IMR-90 (cell line): Measurements from ENCODE around the gene C9orf50. TPM values are rescaled to one million over a fixed set of nuclear protein-coding genes. Genes with fewer than 3 reads are reported as not detected.

Source experiments
- ATAC-seq: fragments of 200-7000 bp; cut with Tn5 transposase; 2 replicates; pipeline ENCODE4 v1.9.1; 2020; ENCODE audit warnings: low read depth, mild to moderate bottlenecking, moderate library complexity
- BruUV-seq: library from RNA; stranded (reverse); fragments of 400-500 nt; replicated peaks from 2 replicates; lab custom pipeline; 2021; lab: Mats Ljungman, UMichigan
- CTCF ChIA-PET: fragments of 300-600 bp; formaldehyde crosslinking; extraction: SDS; loops from one replicate; lab custom pipeline; 2021; ENCODE audit warnings: antibody characterized with exemption; lab: Yijun Ruan, JAX
- POLR2A ChIA-PET: fragments of 300-600 bp; sonication (Branson Sonifier 250); formaldehyde crosslinking; loops from one replicate; lab custom pipeline; 2022; ENCODE audit warnings: antibody characterized with exemption; ENCODE audit not compliant: unreplicated experiment; lab: Charles Lee
- DNase-seq: peaks from one replicate; pipeline ENCODE4 v3.0.0; 2013
- H2AFZ ChIP-seq: replicated peaks from 2 replicates; pipeline ENCODE3; 2013; ENCODE audit warnings: low read length, mild to moderate bottlenecking; ENCODE audit not compliant: poor library complexity
- H2AK5ac ChIP-seq: 2 replicates; pipeline ENCODE4 v1.6.1; 2013; ENCODE audit warnings: low read depth, low read length, inconsistent platforms
- H2AK9ac ChIP-seq: replicated peaks from 2 replicates; pipeline ENCODE3; 2013; ENCODE audit warnings: mild to moderate bottlenecking, low read depth, low read length, moderate library complexity; ENCODE audit not compliant: poor library complexity
- H2BK120ac ChIP-seq: 2 replicates; pipeline ENCODE4 v1.6.1; 2013; ENCODE audit warnings: low read depth, low read length, inconsistent platforms
- H2BK15ac ChIP-seq: 3 replicates; pipeline ENCODE4 v1.6.1; 2013; ENCODE audit warnings: low read depth, low read length, inconsistent platforms
- H2BK20ac ChIP-seq: 2 replicates; pipeline ENCODE4 v1.6.1; 2013; ENCODE audit warnings: low read depth, mild to moderate bottlenecking, inconsistent platforms, low read length, moderate library complexity
- H2BK5ac ChIP-seq: 2 replicates; pipeline ENCODE4 v1.6.1; 2013; ENCODE audit warnings: mild to moderate bottlenecking, low read depth, low read length, inconsistent platforms; ENCODE audit not compliant: poor library complexity, severe bottlenecking
- H3K14ac ChIP-seq: replicated peaks from 2 replicates; pipeline ENCODE4 v1.6.1; 2013; ENCODE audit warnings: low read depth, low read length, inconsistent platforms
- H3K18ac ChIP-seq: 2 replicates; pipeline ENCODE4 v1.6.1; 2013; ENCODE audit warnings: low read depth, low read length, control low read depth
- H3K23ac ChIP-seq: 2 replicates; pipeline ENCODE4 v1.6.1; 2013; ENCODE audit warnings: low read depth, low read length, inconsistent platforms
- H3K27ac ChIP-seq: 2 replicates; pipeline ENCODE4 v1.5.1; 2013; ENCODE audit warnings: mild to moderate bottlenecking, control low read depth, low read length; ENCODE audit not compliant: insufficient read depth
- H3K27me3 ChIP-seq: 2 replicates; pipeline ENCODE4 v1.6.1; 2013; ENCODE audit warnings: low read length; ENCODE audit not compliant: control insufficient read depth, insufficient read depth
- H3K36me3 ChIP-seq: 2 replicates; pipeline ENCODE4 v1.6.1; 2013; ENCODE audit warnings: low read length, mixed read lengths; ENCODE audit not compliant: control insufficient read depth, insufficient read depth
- H3K4ac ChIP-seq: 2 replicates; pipeline ENCODE4 v1.6.1; 2013; ENCODE audit warnings: low read depth, low read length, inconsistent platforms
- H3K4me1 ChIP-seq: 2 replicates; pipeline ENCODE4 v1.6.1; 2013; ENCODE audit warnings: low read length, mixed read lengths; ENCODE audit not compliant: control insufficient read depth, insufficient read depth
- H3K4me2 ChIP-seq: 2 replicates; pipeline ENCODE4 v1.6.1; 2013; ENCODE audit warnings: low read depth, mild to moderate bottlenecking, control low read depth, low read length, moderate library complexity
- H3K4me3 ChIP-seq: 2 replicates; pipeline ENCODE4 v1.5.1; 2013; ENCODE audit warnings: low read depth, mild to moderate bottlenecking, control low read depth, low read length, moderate library complexity; ENCODE audit not compliant: insufficient read depth
- H3K56ac ChIP-seq: 2 replicates; pipeline ENCODE4 v1.6.1; 2013; ENCODE audit warnings: low read length, inconsistent platforms; ENCODE audit not compliant: insufficient read depth; ENCODE audit errors: extremely low read depth
- H3K79me1 ChIP-seq, 2 experiments: 2 replicates each; pipeline ENCODE4 v1.6.1; 2013; ENCODE audit warnings: low read length in 2 of 2, inconsistent platforms in 1 of 2, low read depth in 1 of 2
- H3K9ac ChIP-seq: 2 replicates; pipeline ENCODE4 v1.6.1; 2013; ENCODE audit warnings: low read depth, low read length, control low read depth
- H3K9me1 ChIP-seq: 2 replicates; pipeline ENCODE4 v1.6.1; 2013; ENCODE audit warnings: low read length, inconsistent platforms; ENCODE audit not compliant: insufficient read depth
- H3K9me3 ChIP-seq: 2 replicates; pipeline ENCODE4 v1.6.1; 2013; ENCODE audit warnings: low read length; ENCODE audit not compliant: control insufficient read depth, insufficient read depth
- H4K20me1 ChIP-seq: 2 replicates; pipeline ENCODE4 v1.6.1; 2013; ENCODE audit warnings: low read length, inconsistent platforms; ENCODE audit not compliant: insufficient read depth
- H4K5ac ChIP-seq: 2 replicates; pipeline ENCODE4 v1.6.1; 2013; ENCODE audit warnings: mild to moderate bottlenecking, low read depth, low read length, control low read depth
- H4K8ac ChIP-seq, 2 experiments: 2 replicates each; pipeline ENCODE4 v1.6.1; 2013; ENCODE audit warnings: low read depth in 2 of 2, low read length in 2 of 2, control low read depth in 1 of 2, inconsistent platforms in 1 of 2
- H4K91ac ChIP-seq: 2 replicates; pipeline ENCODE4 v1.6.1; 2013; ENCODE audit warnings: low read depth, low read length, inconsistent platforms; ENCODE audit not compliant: insufficient read depth
- FOS ChIP-seq: fragments of 150-350 bp; IDR thresholded peaks from 2 replicates; pipeline ENCODE4 v1.6.1; 2016; ENCODE audit warnings: low read depth, low read length
- POLR2A ChIP-seq: IDR thresholded peaks from 2 replicates; pipeline ENCODE4 v1.6.1; 2012; ENCODE audit warnings: mild to moderate bottlenecking, low read depth, low read length
- RAD21 ChIP-seq: IDR thresholded peaks from 2 replicates; pipeline ENCODE4 v1.6.1; 2012; ENCODE audit warnings: low read length, improper control_type of control experiment
- WGBS, 2 experiments: methylation state at CpG; one replicate each; pipeline versions ENCODE4 v1.1.5 to v1.1.7; 2013; ENCODE audit warnings: missing lambda C conversion rate in 2 of 2; ENCODE audit not compliant: insufficient read length in 1 of 2; ENCODE audit errors: extremely low coverage in 2 of 2; 5-methylcytosine and 5-hydroxymethylcytosine counted together
- dilution Hi-C: fragments of 300-500 bp; cut with HindIII; formaldehyde crosslinking; loops from one replicate; pipeline ENCODE4 v1.14.3; 2018; ENCODE audit warnings: low sequenced_read_pairs; ENCODE audit not compliant: unreplicated experiment
- in situ Hi-C: fragments of 300-500 bp; cut with MboI; formaldehyde crosslinking; loops from 3 replicates; pipeline ENCODE4 v1.14.3; 2019; ENCODE audit warnings: low sequenced_read_pairs, inconsistent platforms, mixed read lengths
- intact Hi-C: fragments of 100-400 bp; cut with micrococcal nuclease; formaldehyde crosslinking; loops from 2 replicates; pipeline ENCODE4 v1.10.0; 2022
- polyA plus RNA-seq, 3 experiments: library from polyadenylated mRNA; depleted of rRNA; stranded (reverse); fragments of >200 nt; gene quantifications; 2 replicates each; pipeline ENCODE4 v1.2.3, GENCODE V29; 2012; ENCODE audit warnings: low replicate concordance in 1 of 3
- total RNA-seq: library from RNA; depleted of rRNA; stranded (reverse); fragments of >200 nt; gene quantifications from 2 replicates; pipeline ENCODE4 v1.2.3, GENCODE V29; 2012

Gene C9orf50
- total and polyA plus RNA-seq, 2 of the 4 experiments (the other 2 are of a cell fraction) = 0.09 TPM; not detected in 1

DNA sequence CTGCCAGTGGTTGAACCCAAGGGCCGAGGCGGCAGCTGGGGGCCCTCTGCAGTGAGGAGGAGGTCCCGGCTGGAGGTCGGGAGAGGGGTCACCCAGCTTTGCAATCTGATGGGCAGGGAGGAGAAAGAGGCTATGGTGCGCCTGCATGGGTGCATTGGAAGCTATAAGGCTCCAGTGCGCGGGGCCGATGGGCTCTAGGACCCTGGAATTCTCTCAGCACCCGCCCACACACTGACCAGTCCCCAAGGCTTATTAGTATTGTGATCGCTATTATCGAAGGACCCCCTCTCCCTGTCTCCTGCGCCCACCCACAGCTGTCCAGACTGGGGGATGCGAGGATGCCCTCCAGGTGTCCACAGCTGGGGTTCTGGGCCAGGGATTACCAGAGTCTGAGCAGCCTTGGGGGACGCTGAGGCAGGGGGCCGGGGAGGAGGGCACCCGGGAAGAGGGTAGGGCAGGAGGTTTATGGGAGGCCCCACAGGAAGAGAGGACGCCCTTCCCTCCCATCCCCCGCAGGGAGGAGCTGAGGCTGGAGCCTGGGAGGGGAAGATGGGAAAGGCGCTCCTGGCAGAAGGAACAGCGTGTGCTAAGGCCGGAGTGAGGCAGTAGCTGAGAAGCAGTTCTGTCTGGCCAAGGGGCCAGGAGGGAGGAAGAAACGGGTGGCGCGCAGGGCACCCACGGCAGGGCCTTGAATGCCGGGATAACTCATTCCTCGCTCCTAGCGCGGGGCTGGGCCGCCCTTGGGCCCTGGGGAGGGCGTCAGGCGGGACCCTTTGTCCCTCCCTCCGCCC, 24.2 kb downstream of the C9orf50 start:
- dilution Hi-C loops = no loop called here
- peak overlapping the region; percentile 81 for H4K5ac ChIP-seq
- H3K9me3 ChIP-seq = no peaks in the 10 kb centered on the region
- H3K79me1 ChIP-seq = peaks cover 5 to 11% of the 10 kb centered on the region in 2 experiments; a peak in 3 of 4 replicates
- no peak for TF ChIP-seq FOS
- TF ChIP-seq POLR2A = peak; percentile 36; the same call in 1 of the 2 replicates
- TF ChIP-seq RAD21 = 0 out of 2 replicates have a peak, but pooled peaks have one; percentile 3
- H3K9me1 ChIP-seq = peaks cover 14% of the 10 kb centered on the region
- no peaks in the 10 kb centered on the region for H3K27me3 ChIP-seq
- ChIA-PET CTCF (interaction anchor here (0.6 to 1.1 kb wide), 3 partner anchors 47 to 468 kb away, joined by 4 read pairs; no protein-coding TSS in a partner anchor), POLR2A (interaction anchor here (0.5 to 1.1 kb wide), 6 partner anchors 101 to 472 kb away, joined by 3 to 27 read pairs (median 4); no protein-coding TSS in a partner anchor)
- peak overlapping the region; percentile 86 for H3K18ac ChIP-seq
- H3K4me3 ChIP-seq = peak overlapping the region; percentile 45
- H2AK9ac ChIP-seq = peak overlapping the region; percentile 99
- H4K8ac ChIP-seq = peak overlapping the region; percentile 92 to 95
- WGBS, 2 experiments = no CpG with 5 or more reads among the region's 33 CpGs
- DNase-seq (peak; percentile 73), ATAC-seq (peak; percentile 86)
- peak overlapping the region; percentile 87 for H3K4ac ChIP-seq
- peak overlapping the region; percentile 94 for H2BK120ac ChIP-seq
- H3K14ac ChIP-seq = peak overlapping the region; percentile 98
- H3K23ac ChIP-seq = peak overlapping the region; percentile 58
- peak overlapping the region; percentile 99 for H4K91ac ChIP-seq
- no peaks in the 10 kb centered on the region for H4K20me1 ChIP-seq
- H3K27ac ChIP-seq = peak overlapping the region; percentile 67
- peaks cover 20% of the 10 kb centered on the region for H3K4me1 ChIP-seq
- BruUV-seq = no TSS peak
- peak overlapping the region; percentile 97 for H2AFZ ChIP-seq
- H2BK15ac ChIP-seq = peak overlapping the region; percentile 27; the same call in 2 of the 3 replicates
- peak overlapping the region; percentile 81 for H3K4me2 ChIP-seq
- H3K9ac ChIP-seq = peak overlapping the region; percentile 73
- no peaks in the 10 kb centered on the region for H3K36me3 ChIP-seq
- peak overlapping the region; percentile 66 for H2BK20ac ChIP-seq
- in situ Hi-C loops = no loop called here
- peak overlapping the region; percentile 70 for H2BK5ac ChIP-seq
- H3K56ac ChIP-seq = peak overlapping the region; percentile 81
- H2AK5ac ChIP-seq = peak overlapping the region; percentile 91
- intact Hi-C loops = no loop called here
